Fibroblast of villous mesenchyme (primary cell): ENCODE results near the gene CDS1. TPM values are rescaled to one million over a fixed set of nuclear protein-coding genes. Genes with fewer than 3 reads are reported as not detected.

Experiments
- DNase-seq: peaks from one replicate; pipeline ENCODE4 v3.0.0-alpha.2; 2010; ENCODE audit warnings: low read depth
- H3K4me3 ChIP-seq: 2 replicates; pipeline ENCODE4 v1.5.1; 2011; ENCODE audit warnings: low read depth, mild to moderate bottlenecking, low read length
- total RNA-seq: library from RNA; depleted of rRNA; stranded (reverse); fragments of >200 nt; gene quantifications from 2 replicates; pipeline ENCODE4 v1.2.3, GENCODE V29; 2012
- TF ChIP-seq, protein P1 (sequence below): IDR thresholded peaks from 2 replicates; pipeline ENCODE4 v1.5.1; 2012; ENCODE audit warnings: low read depth, mild to moderate bottlenecking, low read length; ENCODE audit not compliant: insufficient read depth

CDS1 gene
- total RNA-seq, 1 donor: under 0.01 TPM

DNA sequence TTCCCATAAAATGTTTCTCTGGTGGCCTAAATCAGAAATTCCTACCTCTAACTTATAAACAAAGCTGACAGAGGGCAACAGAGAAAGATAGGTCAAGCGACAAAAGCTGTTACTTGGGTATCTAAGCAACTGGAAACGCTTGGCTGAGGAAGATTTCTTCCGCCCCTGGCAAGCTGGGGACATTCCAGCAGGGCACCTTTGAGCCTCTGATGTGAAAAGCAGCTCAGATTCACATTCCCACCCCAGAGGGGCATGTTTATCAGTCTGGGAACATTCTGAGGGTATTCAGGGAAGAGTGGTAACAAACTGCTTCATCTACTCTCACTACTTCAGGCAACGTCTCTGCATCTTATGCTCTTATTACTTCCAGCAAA is 3.5 kb upstream of the CDS1 start:
- no peak for DNase-seq
- no peak overlapping the region for H3K4me3 ChIP-seq
- TF ChIP-seq, protein P1, sequence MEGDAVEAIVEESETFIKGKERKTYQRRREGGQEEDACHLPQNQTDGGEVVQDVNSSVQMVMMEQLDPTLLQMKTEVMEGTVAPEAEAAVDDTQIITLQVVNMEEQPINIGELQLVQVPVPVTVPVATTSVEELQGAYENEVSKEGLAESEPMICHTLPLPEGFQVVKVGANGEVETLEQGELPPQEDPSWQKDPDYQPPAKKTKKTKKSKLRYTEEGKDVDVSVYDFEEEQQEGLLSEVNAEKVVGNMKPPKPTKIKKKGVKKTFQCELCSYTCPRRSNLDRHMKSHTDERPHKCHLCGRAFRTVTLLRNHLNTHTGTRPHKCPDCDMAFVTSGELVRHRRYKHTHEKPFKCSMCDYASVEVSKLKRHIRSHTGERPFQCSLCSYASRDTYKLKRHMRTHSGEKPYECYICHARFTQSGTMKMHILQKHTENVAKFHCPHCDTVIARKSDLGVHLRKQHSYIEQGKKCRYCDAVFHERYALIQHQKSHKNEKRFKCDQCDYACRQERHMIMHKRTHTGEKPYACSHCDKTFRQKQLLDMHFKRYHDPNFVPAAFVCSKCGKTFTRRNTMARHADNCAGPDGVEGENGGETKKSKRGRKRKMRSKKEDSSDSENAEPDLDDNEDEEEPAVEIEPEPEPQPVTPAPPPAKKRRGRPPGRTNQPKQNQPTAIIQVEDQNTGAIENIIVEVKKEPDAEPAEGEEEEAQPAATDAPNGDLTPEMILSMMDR: no peak

DNA sequence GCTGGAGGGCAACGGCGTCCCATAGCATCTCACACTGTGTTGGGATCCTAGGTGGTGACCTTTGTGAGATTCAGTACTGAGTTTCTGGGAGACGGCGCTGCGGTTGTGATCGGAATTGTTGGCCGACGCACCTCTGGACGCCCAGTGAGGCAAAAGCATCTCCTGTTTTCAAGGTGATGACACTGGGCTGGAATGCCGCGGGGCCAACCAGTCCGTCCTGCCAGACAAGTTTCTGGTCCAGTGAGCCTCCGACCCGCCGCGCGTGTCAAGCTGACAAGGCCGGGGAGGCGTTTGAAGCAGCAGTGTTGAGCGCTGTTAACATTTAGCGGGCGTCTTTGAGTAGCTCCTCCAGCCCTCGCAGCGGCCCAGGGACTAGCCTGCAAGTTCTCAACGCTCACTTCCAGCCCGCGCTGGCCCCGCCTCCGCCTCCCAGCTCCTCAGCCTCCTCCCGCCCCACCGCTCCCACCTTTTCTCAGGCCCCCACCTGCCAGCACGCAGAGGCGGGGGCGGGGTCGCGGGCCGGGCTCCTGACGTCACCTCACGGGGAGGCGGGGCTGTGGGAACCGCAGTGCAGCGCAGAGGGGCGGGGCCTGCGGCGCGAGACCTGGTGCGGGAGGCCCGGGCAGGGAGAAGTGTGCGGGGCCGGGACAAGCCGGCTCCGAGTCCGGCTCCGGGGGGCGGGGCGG is 482 bp upstream of the CDS1 start:
- DNase-seq: peak; percentile 43
- H3K4me3 ChIP-seq: peak overlapping the region; percentile 63
- TF ChIP-seq, protein P1: no peak

DNA sequence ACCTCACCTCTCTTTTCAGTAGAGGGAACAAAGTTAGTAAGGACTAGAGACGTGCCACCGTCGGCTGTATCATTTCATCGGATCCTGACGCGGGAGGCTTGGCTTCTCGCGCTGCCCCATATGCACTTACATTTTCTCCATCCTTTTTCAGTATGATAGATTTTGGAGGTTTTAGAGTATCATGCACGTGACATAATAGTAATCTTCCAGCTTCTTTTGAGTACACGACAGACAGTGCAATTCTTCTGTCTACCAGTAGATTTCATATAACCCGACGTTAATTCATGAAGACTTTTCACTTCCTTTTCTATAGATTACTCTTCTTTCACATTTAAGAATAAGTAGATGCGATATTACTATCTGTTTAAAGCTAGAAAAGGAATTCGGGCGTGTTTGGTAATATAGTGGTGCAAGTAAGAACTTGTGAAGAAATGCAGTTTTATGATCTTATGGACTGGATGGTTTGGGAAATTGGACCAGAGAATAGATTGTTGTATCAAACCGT is 1.0 kb downstream of the CDS1 start:
- peak overlapping the region; percentile 63 for H3K4me3 ChIP-seq
- no peak for DNase-seq
- TF ChIP-seq, protein P1: no peak

DNA sequence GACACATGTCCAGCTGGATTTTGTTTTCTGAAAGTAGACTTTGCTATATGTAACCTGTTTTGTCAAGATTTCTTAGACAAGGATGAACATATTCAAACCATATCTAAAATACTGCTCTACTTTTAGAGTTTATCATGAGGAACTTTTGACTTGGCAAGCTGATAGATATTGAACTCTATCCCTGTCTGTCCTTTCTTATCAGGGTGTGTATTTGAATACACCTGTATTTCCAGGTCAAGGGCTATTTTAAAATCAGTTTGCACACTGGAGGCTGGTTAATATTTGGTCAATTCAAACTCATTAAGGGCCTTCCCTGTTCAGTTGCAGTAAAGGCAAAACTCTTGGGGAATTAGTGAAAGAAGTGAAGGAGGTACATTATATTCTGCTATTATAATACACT is 2.3 kb downstream of the CDS1 start:
- DNase-seq: no peak
- H3K4me3 ChIP-seq: no peak overlapping the region
- TF ChIP-seq, protein P1: no peak

DNA sequence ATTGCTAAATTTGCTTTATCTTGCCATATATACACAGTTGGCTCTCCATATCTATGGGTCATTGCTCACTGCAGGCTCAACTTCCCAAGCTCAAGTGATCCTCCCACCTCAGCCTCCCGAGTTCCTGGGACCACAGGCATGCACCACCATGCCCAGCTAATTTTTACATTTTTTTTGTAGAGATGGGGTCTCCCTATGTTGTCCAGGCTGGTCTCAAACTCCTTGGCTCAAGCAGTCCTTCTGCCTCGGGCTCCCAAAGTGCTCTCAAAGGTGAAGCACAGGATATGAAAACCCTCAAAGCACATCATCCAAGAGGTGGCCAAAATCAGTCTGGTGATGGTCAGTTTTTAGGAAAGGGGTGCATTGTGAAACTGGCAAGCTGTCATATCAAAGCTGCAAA is 11.8 kb downstream of the CDS1 start:
- TF ChIP-seq, protein P1: no peak
- no peak for DNase-seq
- H3K4me3 ChIP-seq: no peak overlapping the region

DNA sequence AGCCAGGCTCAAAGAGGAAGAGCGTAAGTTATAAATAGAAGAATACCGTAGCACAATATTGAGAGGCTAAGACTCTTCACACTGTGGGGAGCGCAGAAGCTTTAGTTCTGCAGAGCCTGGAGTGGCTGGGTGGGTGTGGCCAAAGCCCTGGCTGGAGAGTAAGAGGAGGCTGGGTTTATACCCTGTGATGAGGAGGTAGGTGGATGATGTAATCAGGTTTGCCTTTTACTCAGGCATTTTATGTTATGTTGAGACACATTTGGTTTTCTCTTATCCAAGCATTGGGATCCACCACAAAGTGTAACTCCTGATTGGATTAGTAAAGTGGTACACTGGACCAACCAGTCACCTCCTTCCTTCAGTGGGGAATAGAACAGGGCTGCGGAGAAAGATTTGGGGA is 13.9 kb downstream of the CDS1 start:
- TF ChIP-seq, protein P1: no peak
- H3K4me3 ChIP-seq: no peak overlapping the region
- DNase-seq: no peak

DNA sequence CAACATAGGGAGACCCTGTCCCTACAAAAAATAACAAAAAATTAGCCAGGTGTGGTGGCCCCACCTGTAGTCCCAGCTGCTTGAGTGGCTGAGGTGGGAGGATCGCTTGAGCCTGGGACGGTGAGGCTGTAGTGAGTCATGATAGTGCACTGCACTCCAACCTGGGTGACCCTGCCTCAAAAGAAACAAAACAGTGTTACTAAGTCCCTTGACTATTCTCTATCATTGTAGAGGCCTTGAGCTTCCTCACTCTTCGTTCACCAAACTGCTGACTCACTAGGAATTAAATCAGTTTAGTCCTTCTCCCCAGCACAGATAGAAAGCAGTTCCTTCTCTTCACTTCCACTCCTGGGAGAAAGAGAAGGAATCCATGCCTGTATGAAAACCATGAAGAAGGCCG is 14.5 kb downstream of the CDS1 start:
- TF ChIP-seq, protein P1: no peak
- no peak overlapping the region for H3K4me3 ChIP-seq
- no peak for DNase-seq
